ENCODE measurements around the gene NT5E.

NT5E gene

GRCh38 chr6:85424981-85425380 is 24.9 kb upstream of the NT5E start:
- TF ChIP-seq, protein P1, sequence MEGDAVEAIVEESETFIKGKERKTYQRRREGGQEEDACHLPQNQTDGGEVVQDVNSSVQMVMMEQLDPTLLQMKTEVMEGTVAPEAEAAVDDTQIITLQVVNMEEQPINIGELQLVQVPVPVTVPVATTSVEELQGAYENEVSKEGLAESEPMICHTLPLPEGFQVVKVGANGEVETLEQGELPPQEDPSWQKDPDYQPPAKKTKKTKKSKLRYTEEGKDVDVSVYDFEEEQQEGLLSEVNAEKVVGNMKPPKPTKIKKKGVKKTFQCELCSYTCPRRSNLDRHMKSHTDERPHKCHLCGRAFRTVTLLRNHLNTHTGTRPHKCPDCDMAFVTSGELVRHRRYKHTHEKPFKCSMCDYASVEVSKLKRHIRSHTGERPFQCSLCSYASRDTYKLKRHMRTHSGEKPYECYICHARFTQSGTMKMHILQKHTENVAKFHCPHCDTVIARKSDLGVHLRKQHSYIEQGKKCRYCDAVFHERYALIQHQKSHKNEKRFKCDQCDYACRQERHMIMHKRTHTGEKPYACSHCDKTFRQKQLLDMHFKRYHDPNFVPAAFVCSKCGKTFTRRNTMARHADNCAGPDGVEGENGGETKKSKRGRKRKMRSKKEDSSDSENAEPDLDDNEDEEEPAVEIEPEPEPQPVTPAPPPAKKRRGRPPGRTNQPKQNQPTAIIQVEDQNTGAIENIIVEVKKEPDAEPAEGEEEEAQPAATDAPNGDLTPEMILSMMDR (conservative IDR thresholded peaks at IDR 0.05; ENCODE audit: low read length), result no peak
- no peak for TF ChIP-seq EZH2phosphoT487 (IDR thresholded peaks at IDR 0.05; ENCODE audit: borderline replicate concordance)

DNA sequence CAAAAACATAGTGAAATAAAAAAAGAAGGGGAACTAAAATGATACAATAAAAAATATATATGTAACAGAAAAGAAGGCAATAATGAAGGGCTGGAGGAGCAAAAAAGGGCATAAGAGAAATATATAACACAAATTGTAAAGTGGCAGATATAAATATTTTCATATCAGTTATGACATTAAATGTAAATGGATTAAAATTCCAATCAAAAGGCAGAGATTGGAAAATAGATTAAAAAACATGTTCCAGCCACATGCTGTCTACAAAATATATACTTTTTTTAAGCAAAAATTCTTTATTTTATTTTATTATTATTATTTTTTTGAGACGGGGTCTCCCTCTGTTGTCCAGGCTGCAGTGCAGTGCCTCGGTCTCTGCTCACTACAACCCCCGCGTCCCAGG is 23.9 kb upstream of the NT5E start:
- H3K79me2 ChIP-seq (ENCODE audit: insufficient read depth, low read length), result no peaks in the 10 kb centered on the region
- peaks cover 4% of the 10 kb centered on the region; the same call in 1 of the 2 replicates for H3K9me3 ChIP-seq (ENCODE audit: insufficient read depth, low read depth, low read length)
- no peaks in the 10 kb centered on the region for H3F3A ChIP-seq (ENCODE audit: low read depth)
- H4K20me1 ChIP-seq (ENCODE audit: insufficient read depth, low read length, poor library complexity, severe bottlenecking), result no peaks in the 10 kb centered on the region
- H3K36me3 ChIP-seq (ENCODE audit: insufficient read depth, low read length), result no peaks in the 10 kb centered on the region
- H3K27me3 ChIP-seq (ENCODE audit: insufficient read depth, low read length, poor library complexity, severe bottlenecking), result no peaks in the 10 kb centered on the region
- H3K4me2 ChIP-seq (ENCODE audit: low read depth, low read length, poor library complexity, severe bottlenecking), result no peak overlapping the region
- H3K4me1 ChIP-seq (ENCODE audit: insufficient read depth, low read length, poor library complexity, severe bottlenecking), result no peaks in the 10 kb centered on the region
- no peak for TF ChIP-seq EZH2phosphoT487 (IDR thresholded peaks at IDR 0.05; ENCODE audit: borderline replicate concordance)
- TF ChIP-seq, protein P1 (conservative IDR thresholded peaks at IDR 0.05; ENCODE audit: low read length), result no peak
- no peak overlapping the region for H3K4me3 ChIP-seq (ENCODE audit: low read length, poor library complexity, severe bottlenecking)
- no peak overlapping the region for H3K9ac ChIP-seq (ENCODE audit: low read depth, low read length, poor library complexity, severe bottlenecking)
- H3K9me2 ChIP-seq (replicated peaks; ENCODE audit: low read depth, low read length), result no peaks in the 10 kb centered on the region
- no peak overlapping the region for H2AFZ ChIP-seq (ENCODE audit: low read length)

More at GRCh38 chr6:85424981-85425380, 24.9 kb upstream of the NT5E start:
- Histone ChIP-seq H3K9ac (ENCODE audit: low read depth, low read length, poor library complexity, severe bottlenecking) (no peak overlapping the region), H3K4me1 (ENCODE audit: insufficient read depth, low read length, poor library complexity, severe bottlenecking) (no peaks in the 10 kb centered on the region), H3F3A (ENCODE audit: low read depth) (no peaks in the 10 kb centered on the region), H3K4me3 (ENCODE audit: low read length, poor library complexity, severe bottlenecking) (no peak overlapping the region), H3K9me3 (ENCODE audit: insufficient read depth, low read depth, low read length) (peaks cover 4% of the 10 kb centered on the region; the same call in 1 of the 2 replicates), H2AFZ (ENCODE audit: low read length) (no peak overlapping the region), H4K20me1 (ENCODE audit: insufficient read depth, low read length, poor library complexity, severe bottlenecking) (no peaks in the 10 kb centered on the region), H3K36me3 (ENCODE audit: insufficient read depth, low read length) (no peaks in the 10 kb centered on the region), H3K79me2 (ENCODE audit: insufficient read depth, low read length) (no peaks in the 10 kb centered on the region), H3K27me3 (ENCODE audit: insufficient read depth, low read length, poor library complexity, severe bottlenecking) (no peaks in the 10 kb centered on the region), H3K9me2 (replicated peaks; ENCODE audit: low read depth, low read length) (no peaks in the 10 kb centered on the region), H3K4me2 (ENCODE audit: low read depth, low read length, poor library complexity, severe bottlenecking) (no peak overlapping the region)

GRCh38 chr6:85428486-85428885 is 21.4 kb upstream of the NT5E start:
- Histone ChIP-seq H4K20me1 (ENCODE audit: insufficient read depth, low read length, poor library complexity, severe bottlenecking) (no peaks in the 10 kb centered on the region), H3K36me3 (ENCODE audit: insufficient read depth, low read length) (no peaks in the 10 kb centered on the region), H3K9me2 (replicated peaks; ENCODE audit: low read depth, low read length) (no peaks in the 10 kb centered on the region), H3F3A (ENCODE audit: low read depth) (no peaks in the 10 kb centered on the region), H2AFZ (ENCODE audit: low read length) (no peak overlapping the region), H3K9ac (ENCODE audit: low read depth, low read length, poor library complexity, severe bottlenecking) (no peak overlapping the region), H3K4me2 (ENCODE audit: low read depth, low read length, poor library complexity, severe bottlenecking) (no peak overlapping the region), H3K4me1 (ENCODE audit: insufficient read depth, low read length, poor library complexity, severe bottlenecking) (no peaks in the 10 kb centered on the region), H3K9me3 (ENCODE audit: insufficient read depth, low read depth, low read length) (peaks cover 4% of the 10 kb centered on the region; the same call in 1 of the 2 replicates), H3K4me3 (ENCODE audit: low read length, poor library complexity, severe bottlenecking) (no peak overlapping the region), H3K27me3 (ENCODE audit: insufficient read depth, low read length, poor library complexity, severe bottlenecking) (no peaks in the 10 kb centered on the region), H3K79me2 (ENCODE audit: insufficient read depth, low read length) (no peaks in the 10 kb centered on the region)
- TF ChIP-seq, protein P1 (conservative IDR thresholded peaks at IDR 0.05; ENCODE audit: low read length), result no peak
- TF ChIP-seq EZH2phosphoT487 (IDR thresholded peaks at IDR 0.05; ENCODE audit: borderline replicate concordance), result no peak

Measured in Loucy (cell line).